CD4-positive, alpha-beta T cell (primary cell): Measurements from ENCODE around the gene CDH6. TPM values are rescaled to one million over a fixed set of nuclear protein-coding genes. Genes with fewer than 3 reads are reported as not detected.

Experiments
- ATAC-seq: fragments of 200-7000 bp; cut with Tn5 transposase; one replicate; pipeline ENCODE4 v1.10.0; 2022; ENCODE audit warnings: mild to moderate bottlenecking; ENCODE audit not compliant: poor library complexity
- CTCF ChIA-PET: fragments of 350-600 bp; sonication (Branson Sonifier 250); formaldehyde crosslinking; loops from one replicate; lab custom pipeline; 2021; ENCODE audit warnings: antibody characterized with exemption, inconsistent platforms; lab: Charles Lee
- POLR2A ChIA-PET: fragments of 350-600 bp; sonication (Branson Sonifier 250); formaldehyde crosslinking; loops from one replicate; lab custom pipeline; 2021; ENCODE audit warnings: antibody characterized with exemption, inconsistent platforms; lab: Charles Lee
- DNase-seq, 14 experiments: peaks; one replicate each; pipeline ENCODE4 v3.0.0-alpha.2; 2013 to 2020; ENCODE audit warnings: mixed read lengths in 2 of 14
- H3K27ac ChIP-seq, 2 donors: one replicate each; pipeline versions ENCODE4 v1.5.1 to v1.7.0; 2013; ENCODE audit warnings: low read length in 2 of 2, low read depth in 1 of 2, mild to moderate bottlenecking in 1 of 2
- H3K27me3 ChIP-seq, 2 experiments: 1 replicate in 1 of 2; 2 replicates in 1 of 2; pipeline versions ENCODE4 v1.6.1 to v1.7.0; 2013; ENCODE audit warnings: low read length in 2 of 2, control low read depth in 1 of 2, mild to moderate bottlenecking in 1 of 2, moderate library complexity in 1 of 2; ENCODE audit not compliant: insufficient read depth in 2 of 2, control insufficient read depth in 1 of 2
- H3K36me3 ChIP-seq: one replicate; pipeline ENCODE4 v1.6.1; 2013; ENCODE audit warnings: low read length, control low read depth; ENCODE audit not compliant: insufficient read depth
- H3K4me1 ChIP-seq: one replicate; pipeline ENCODE4 v1.6.1; 2013; ENCODE audit warnings: low read length, control low read depth; ENCODE audit not compliant: insufficient read depth
- H3K4me3 ChIP-seq: one replicate; pipeline ENCODE4 v1.5.1; 2013; ENCODE audit warnings: mild to moderate bottlenecking, low read length, moderate library complexity
- H3K9me3 ChIP-seq, 2 experiments: 1 replicate in 1 of 2; 2 replicates in 1 of 2; pipeline versions ENCODE4 v1.6.1 to v1.7.0; 2013; ENCODE audit warnings: low read length in 2 of 2, mild to moderate bottlenecking in 2 of 2, control low read depth in 1 of 2, moderate library complexity in 1 of 2; ENCODE audit not compliant: control insufficient read depth in 1 of 2, insufficient read depth in 1 of 2
- H3K27ac Mint-ChIP-seq: one replicate; pipeline ENCODE4 v1.8.0; 2020; ENCODE audit warnings: mixed read lengths
- H3K27me3 Mint-ChIP-seq: one replicate; pipeline ENCODE4 v1.8.0; 2021; ENCODE audit warnings: mixed read lengths
- H3K36me3 Mint-ChIP-seq: one replicate; pipeline ENCODE4 v1.8.0; 2021; ENCODE audit warnings: low read depth, mixed read lengths
- H3K4me1 Mint-ChIP-seq: one replicate; pipeline ENCODE4 v1.8.0; 2021; ENCODE audit warnings: low read depth, mixed read lengths
- H3K4me3 Mint-ChIP-seq: one replicate; pipeline ENCODE4 v1.8.0; 2020; ENCODE audit warnings: mild to moderate bottlenecking, mixed read lengths
- H3K9me3 Mint-ChIP-seq: one replicate; pipeline ENCODE4 v1.8.0; 2020; ENCODE audit warnings: mixed read lengths
- CTCF ChIP-seq: fragments of 200-600 bp; IDR thresholded peaks from one replicate; pipeline ENCODE4 v1.8.0; 2022; ENCODE audit warnings: antibody characterized with exemption, mild to moderate bottlenecking
- intact Hi-C, 2 experiments: fragments of 100-400 bp; cut with DNase I in 1 of 2; cut with micrococcal nuclease in 1 of 2; formaldehyde crosslinking; loops; one replicate each; pipeline versions ENCODE4 v1.15.1 to v1.9.0; 2023 to 2025; cut with DNase I, micrococcal nuclease
- total RNA-seq, 174 experiments: library from RNA in 2 of 174; stranded (reverse) in 2 of 174; gene quantifications; one replicate each; pipeline ENCODE4 v1.2.3 and lab custom pipeline; 2021 to 2026

The CDH6 gene
- total RNA-seq, 2 experiments from 2014 or later: not detected

- ChIA-PET POLR2A (no interaction called here), CTCF (no interaction called here)
- intact Hi-C loops: no loop called here
- no peaks in the 10 kb centered on the region for H3K9me3 Mint-ChIP-seq
- Histone ChIP-seq H3K27ac (no peak overlapping the region), H3K9me3 (no peaks in the 10 kb centered on the region), H3K36me3 (no peaks in the 10 kb centered on the region), H3K4me1 (no peaks in the 10 kb centered on the region), H3K4me3 (no peak overlapping the region), H3K27me3 (no peaks in the 10 kb centered on the region)
- ATAC-seq (no peak), DNase-seq (no peak)
- no peak overlapping the region for H3K4me3 Mint-ChIP-seq
- no peak for TF ChIP-seq CTCF
- no peaks in the 10 kb centered on the region for H3K4me1 Mint-ChIP-seq
- H3K36me3 Mint-ChIP-seq: no peaks in the 10 kb centered on the region
- H3K27me3 Mint-ChIP-seq: no peaks in the 10 kb centered on the region
- no peak overlapping the region for H3K27ac Mint-ChIP-seq
These were observed 43.7 kb downstream of the CDH6 start for GRCh38 chr5:31237174-31237573.

- no peaks in the 10 kb centered on the region for H3K36me3 ChIP-seq
- intact Hi-C loops: no loop called here
- Mint-ChIP-seq H3K9me3 (no peaks in the 10 kb centered on the region), H3K36me3 (no peaks in the 10 kb centered on the region), H3K27me3 (no peaks in the 10 kb centered on the region), H3K27ac (no peak overlapping the region), H3K4me3 (no peak overlapping the region), H3K4me1 (no peaks in the 10 kb centered on the region)
- DNase-seq (no peak), ATAC-seq (no peak)
- H3K27ac ChIP-seq: no peak overlapping the region
- no peak for TF ChIP-seq CTCF
- H3K9me3 ChIP-seq: no peaks in the 10 kb centered on the region
- H3K4me1 ChIP-seq: no peaks in the 10 kb centered on the region
- H3K27me3 ChIP-seq: no peaks in the 10 kb centered on the region
- POLR2A ChIA-PET: no interaction called here
- no peak overlapping the region for H3K4me3 ChIP-seq
- CTCF ChIA-PET: no interaction called here
These were observed 45.0 kb downstream of the CDH6 start for GRCh38 chr5:31238497-31238896.

- Histone ChIP-seq H3K9me3 (peaks cover 0 to under 1% of the 10 kb centered on the region in 2 experiments), H3K4me3 (no peak overlapping the region), H3K4me1 (no peaks in the 10 kb centered on the region), H3K27ac (no peak overlapping the region), H3K27me3 (no peaks in the 10 kb centered on the region), H3K36me3 (no peaks in the 10 kb centered on the region)
- no peaks in the 10 kb centered on the region for H3K9me3 Mint-ChIP-seq
- intact Hi-C loops: no loop called here
- DNase-seq (no peak), ATAC-seq (no peak)
- no peaks in the 10 kb centered on the region for H3K36me3 Mint-ChIP-seq
- no peak overlapping the region for H3K27ac Mint-ChIP-seq
- POLR2A ChIA-PET: no interaction called here
- no peaks in the 10 kb centered on the region for H3K27me3 Mint-ChIP-seq
- no peak overlapping the region for H3K4me3 Mint-ChIP-seq
- no peak for TF ChIP-seq CTCF
- CTCF ChIA-PET: no interaction called here
- H3K4me1 Mint-ChIP-seq: no peaks in the 10 kb centered on the region
These were observed 51.4 kb downstream of the CDH6 start for GRCh38 chr5:31244921-31245320.
